ENCODE measurements around the gene LDB3. TPM values are rescaled to one million over a fixed set of nuclear protein-coding genes. Genes with fewer than 3 reads are reported as not detected.

Gene LDB3
- total RNA-seq, 5 donors from 2014 or later (not counting 1 experiment from before 2014, with no cell fraction given) = 0.07 to 0.16 (median 0.12) TPM; not detected in 2

DNA sequence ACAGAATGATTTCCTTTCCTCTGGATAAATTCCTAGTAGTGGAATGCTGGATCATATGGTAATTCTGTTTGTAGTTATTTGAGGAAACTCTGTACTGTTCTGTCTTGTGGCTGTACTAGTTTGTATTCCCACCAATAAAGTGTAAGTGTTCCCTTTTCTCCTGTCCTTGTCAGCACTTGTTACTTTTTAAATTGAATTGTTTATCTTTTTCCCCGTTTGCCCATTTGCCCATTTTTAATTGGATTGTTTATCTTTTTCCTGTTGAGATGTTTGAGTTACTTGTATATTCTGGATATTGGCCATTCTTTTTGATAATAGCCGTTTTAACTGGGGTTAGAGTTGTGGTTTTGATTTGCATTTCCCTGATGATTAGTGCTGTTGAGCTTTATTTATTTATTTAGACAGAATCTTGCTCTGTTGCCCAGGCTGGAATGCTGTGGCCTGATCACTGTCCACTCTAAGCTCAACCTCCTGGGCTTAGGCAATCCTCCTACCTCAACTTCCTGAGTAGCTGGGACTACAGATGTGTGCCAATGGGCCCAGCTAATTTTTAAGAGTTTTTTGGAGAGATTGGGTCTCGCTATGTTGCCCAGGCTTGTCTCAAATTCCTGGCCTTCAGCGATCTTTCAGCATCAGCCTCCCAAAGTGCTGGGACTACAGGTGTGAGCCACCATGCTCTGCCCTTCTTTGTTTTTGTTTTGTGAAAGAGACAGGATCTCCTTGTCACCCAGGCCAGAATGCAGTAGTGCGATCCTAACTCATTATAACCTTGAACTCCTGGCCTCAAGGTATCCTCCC lies 111.1 kb downstream of the LDB3 start:
- H3K4me3 ChIP-seq (ENCODE audit: control insufficient read depth in 1 of 2, extremely low read depth in 1 of 2, low read length in 1 of 2) = no peak overlapping the region
- no peaks in the 10 kb centered on the region for H3K4me1 ChIP-seq (ENCODE audit: control insufficient read depth in 1 of 2, extremely low read depth in 1 of 2, insufficient read depth in 2 of 2, low read length in 2 of 2)
- no peak overlapping the region for H3K27ac Mint-ChIP-seq
- H3K27me3 Mint-ChIP-seq = no peaks in the 10 kb centered on the region
- H3K4me3 Mint-ChIP-seq = no peak overlapping the region
- H3K27ac ChIP-seq (ENCODE audit: low read length) = no peak overlapping the region
- H3K9me3 Mint-ChIP-seq = peaks cover 0 to 6% (median 0%) of the 10 kb centered on the region in 3 donors
- H3K36me3 Mint-ChIP-seq = peaks cover 18% of the 10 kb centered on the region
- ChIA-PET CTCF (no interaction called here), POLR2A (interaction anchor here in 1 of 2 donors (0.6 kb wide), 1 partner anchor 26 kb away, joined by 4 read pairs; no protein-coding TSS in a partner anchor)
- H3K36me3 ChIP-seq (ENCODE audit: control insufficient read depth in 2 of 2, extremely low read depth in 1 of 2, insufficient read depth in 1 of 2, low read length in 1 of 2) = no peaks in the 10 kb centered on the region
- H3K9me3 ChIP-seq = no peaks in the 10 kb centered on the region
- H3K27me3 ChIP-seq (replicated peaks in 1 of 2; ENCODE audit: control insufficient read depth in 2 of 2, extremely low read depth in 1 of 2, insufficient read depth in 2 of 2, low read length in 1 of 2) = peaks cover 0 to 2% of the 10 kb centered on the region in 2 experiments
- 100% methylated on average over 2 of the region's 5 CpGs for WGBS (ENCODE audit: insufficient coverage)
- DNase-seq (no peak), ATAC-seq (replicated peaks in 1 of 4) (no peak)
- H3K4me1 Mint-ChIP-seq = peaks cover 0 to 12% (median 9%) of the 10 kb centered on the region in 3 donors

DNA sequence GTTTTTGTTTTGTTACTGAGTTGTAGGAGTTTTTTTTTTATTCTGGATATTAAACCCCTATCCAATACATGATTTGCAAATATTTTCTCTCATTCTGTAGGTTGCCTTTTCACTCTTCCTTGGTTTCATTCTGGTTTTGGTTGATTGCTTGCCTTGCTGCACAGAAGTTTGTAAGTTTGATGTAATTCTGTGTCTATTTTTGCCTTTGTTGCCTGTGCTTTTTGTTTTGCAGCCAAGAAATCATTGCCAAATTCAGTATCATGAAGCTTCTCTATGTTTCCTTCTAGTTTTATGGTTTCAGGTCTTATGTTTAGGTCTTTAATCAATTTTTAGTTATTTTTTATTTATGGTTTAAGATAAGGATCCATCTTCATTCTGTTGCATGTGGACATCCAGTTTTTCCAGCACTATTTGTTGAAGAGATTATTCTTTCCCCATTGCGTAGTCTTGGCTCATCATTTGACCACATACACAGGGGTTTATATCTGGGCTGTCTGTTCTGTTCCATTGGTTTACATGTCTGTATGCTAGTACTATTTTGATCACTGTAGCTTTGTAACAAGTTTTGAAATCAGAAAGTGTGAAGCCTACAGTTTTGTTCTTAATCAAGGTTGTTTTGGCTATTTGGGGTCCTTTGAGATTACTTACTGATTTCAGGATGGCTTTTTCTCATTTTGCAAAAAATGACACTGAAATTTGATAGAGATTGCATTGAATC lies 114.5 kb downstream of the LDB3 start:
- no peak overlapping the region for H3K27ac Mint-ChIP-seq
- ChIA-PET POLR2A (no interaction called here), CTCF (interaction anchor here in 1 of 2 donors (0.7 kb wide), 1 partner anchor 68 kb away, joined by 4 read pairs; no protein-coding TSS in a partner anchor)
- no peaks in the 10 kb centered on the region for H3K27me3 Mint-ChIP-seq
- ATAC-seq (replicated peaks in 1 of 4) (no peak), DNase-seq (no peak)
- no peaks in the 10 kb centered on the region for H3K9me3 ChIP-seq
- H3K36me3 ChIP-seq (ENCODE audit: control insufficient read depth in 2 of 2, extremely low read depth in 1 of 2, insufficient read depth in 1 of 2, low read length in 1 of 2) = no peaks in the 10 kb centered on the region
- no peak overlapping the region for H3K4me3 Mint-ChIP-seq
- H3K4me1 ChIP-seq (ENCODE audit: control insufficient read depth in 1 of 2, extremely low read depth in 1 of 2, insufficient read depth in 2 of 2, low read length in 2 of 2) = no peaks in the 10 kb centered on the region
- no CpG with 5 or more reads among the region's 1 CpG for WGBS (ENCODE audit: insufficient coverage)
- peaks cover 0 to 2% of the 10 kb centered on the region in 2 experiments for H3K27me3 ChIP-seq (replicated peaks in 1 of 2; ENCODE audit: control insufficient read depth in 2 of 2, extremely low read depth in 1 of 2, insufficient read depth in 2 of 2, low read length in 1 of 2)
- H3K4me1 Mint-ChIP-seq = peaks cover 0 to 10% (median 4%) of the 10 kb centered on the region in 3 donors
- H3K4me3 ChIP-seq (ENCODE audit: control insufficient read depth in 1 of 2, extremely low read depth in 1 of 2, low read length in 1 of 2) = no peak overlapping the region
- H3K36me3 Mint-ChIP-seq = peaks cover 29% of the 10 kb centered on the region
- peaks cover 0 to 16% (median 0%) of the 10 kb centered on the region in 3 donors for H3K9me3 Mint-ChIP-seq
- H3K27ac ChIP-seq (ENCODE audit: low read length) = no peak overlapping the region

DNA sequence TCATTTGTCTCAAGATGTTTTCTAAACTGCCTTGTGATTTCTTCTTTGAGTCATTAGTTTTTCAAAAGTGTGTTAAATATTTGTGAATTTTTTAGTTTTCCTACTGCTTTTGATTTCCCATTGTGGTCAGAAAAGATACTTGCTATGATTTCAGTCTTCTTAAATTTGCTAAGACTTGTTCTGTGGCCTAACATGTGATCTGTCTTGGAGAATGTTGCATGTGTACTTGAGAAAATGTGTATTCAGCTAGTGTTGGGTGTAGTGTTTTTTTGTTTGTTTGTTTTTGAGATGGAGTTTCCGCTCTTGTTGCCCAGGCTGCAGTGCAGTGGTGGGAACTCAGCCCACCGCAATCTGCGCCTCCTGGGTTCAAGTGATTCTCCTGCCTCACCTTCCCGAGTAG lies 116.7 kb downstream of the LDB3 start:
- peaks cover 0 to 10% (median 4%) of the 10 kb centered on the region in 3 donors for H3K4me1 Mint-ChIP-seq
- CTCF ChIA-PET = no interaction called here
- H3K36me3 Mint-ChIP-seq = peaks cover 20% of the 10 kb centered on the region
- H3K27me3 Mint-ChIP-seq = no peaks in the 10 kb centered on the region
- no peak overlapping the region for H3K4me3 Mint-ChIP-seq
- peaks cover 0 to 2% of the 10 kb centered on the region in 2 experiments for H3K27me3 ChIP-seq (replicated peaks in 1 of 2; ENCODE audit: control insufficient read depth in 2 of 2, extremely low read depth in 1 of 2, insufficient read depth in 2 of 2, low read length in 1 of 2)
- POLR2A ChIA-PET = no interaction called here
- H3K4me3 ChIP-seq (ENCODE audit: control insufficient read depth in 1 of 2, extremely low read depth in 1 of 2, low read length in 1 of 2) = no peak overlapping the region
- H3K9me3 Mint-ChIP-seq = peaks cover 0 to 16% (median 0%) of the 10 kb centered on the region in 3 donors
- H3K9me3 ChIP-seq = no peaks in the 10 kb centered on the region
- no peaks in the 10 kb centered on the region for H3K36me3 ChIP-seq (ENCODE audit: control insufficient read depth in 2 of 2, extremely low read depth in 1 of 2, insufficient read depth in 1 of 2, low read length in 1 of 2)
- H3K27ac Mint-ChIP-seq = no peak overlapping the region
- DNase-seq (no peak), ATAC-seq (replicated peaks in 1 of 4) (no peak)
- WGBS (ENCODE audit: insufficient coverage) = 100% methylated on average over 2 of the region's 4 CpGs
- no peaks in the 10 kb centered on the region for H3K4me1 ChIP-seq (ENCODE audit: control insufficient read depth in 1 of 2, extremely low read depth in 1 of 2, insufficient read depth in 2 of 2, low read length in 2 of 2)
- no peak overlapping the region for H3K27ac ChIP-seq (ENCODE audit: low read length)

Other genes starting within 250 kb of the LDB3 start
- 10 to 100 TPM; 43.2 to 46.5 (median 44.8) TPM for gene WAPL, start 146.7 kb upstream of the LDB3 start, total RNA-seq
- gene OPN4, start 14.0 kb upstream of the LDB3 start, total RNA-seq = not detected
- 10 to 100 TPM in 4 of 5 donors, 1 to 10 TPM in 1; 7.8 to 15.0 (median 11.4) TPM for gene BMPR1A, start 88.1 kb downstream of the LDB3 start, total RNA-seq

Measured in T-cell (primary cell).